Parathyroid adenoma (tissue), 2 donors: ENCODE results near the gene ARHGAP6.

Experiments
- H2AFZ ChIP-seq: fragments of 300-600 bp; sonication (generic); one replicate; pipeline ENCODE4 v1.7.0; 2017; ENCODE audit warnings: antibody characterized with exemption, mild to moderate bottlenecking
- H3K27ac ChIP-seq: fragments of 300-600 bp; sonication (generic); one replicate; pipeline ENCODE4 v1.7.0; 2017
- H3K27me3 ChIP-seq: fragments of 300-600 bp; sonication (generic); one replicate; pipeline ENCODE4 v1.7.0; 2017; ENCODE audit warnings: low read length; ENCODE audit not compliant: control insufficient read depth, insufficient read depth
- H3K36me3 ChIP-seq: fragments of 300-600 bp; sonication (generic); one replicate; pipeline ENCODE4 v1.7.0; 2017; ENCODE audit warnings: low read length; ENCODE audit not compliant: control insufficient read depth, insufficient read depth
- H3K4me1 ChIP-seq: fragments of 300-600 bp; sonication (generic); one replicate; pipeline ENCODE4 v1.7.0; 2017; ENCODE audit warnings: control low read depth
- H3K4me2 ChIP-seq: fragments of 300-600 bp; sonication (generic); one replicate; pipeline ENCODE4 v1.7.0; 2017; ENCODE audit warnings: low read length
- H3K4me3 ChIP-seq: fragments of 300-600 bp; sonication (generic); one replicate; pipeline ENCODE4 v1.7.0; 2017; ENCODE audit warnings: low read depth, low read length
- H3K79me2 ChIP-seq: fragments of 300-600 bp; sonication (generic); one replicate; pipeline ENCODE4 v1.7.0; 2017; ENCODE audit warnings: control low read depth
- H3K9ac ChIP-seq: fragments of 300-600 bp; sonication (generic); one replicate; pipeline ENCODE4 v1.7.0; 2017; ENCODE audit warnings: mild to moderate bottlenecking
- H3K9me3 ChIP-seq: fragments of 300-600 bp; sonication (generic); one replicate; pipeline ENCODE4 v1.7.0; 2017; ENCODE audit warnings: low read length; ENCODE audit not compliant: control insufficient read depth
- TF ChIP-seq, protein P1 (sequence below): fragments of 300-600 bp; sonication (generic); IDR thresholded peaks from one replicate; pipeline ENCODE4 v1.7.0; 2017; ENCODE audit warnings: antibody characterized with exemption, mild to moderate bottlenecking
- donor health status: primary hyperparathyroidism.

Gene ARHGAP6

DNA sequence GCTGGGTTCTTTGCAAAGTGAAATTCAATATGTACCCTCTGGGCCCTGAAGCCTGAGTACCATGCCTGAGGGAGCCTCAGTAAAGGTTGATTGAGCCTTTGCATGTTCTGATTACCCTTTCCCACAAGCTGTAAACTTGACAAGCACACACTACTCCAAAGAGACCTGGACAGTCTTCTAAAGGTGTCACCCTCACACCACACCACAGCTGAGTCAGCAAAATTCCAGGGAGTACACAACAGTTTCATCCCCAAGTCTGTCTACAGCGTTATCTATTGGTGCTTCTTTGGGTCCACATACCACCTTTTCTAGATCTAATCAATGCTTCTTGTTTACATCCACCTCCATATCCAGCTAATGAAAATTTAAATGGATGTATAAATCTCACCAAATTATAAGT lies 191.7 kb downstream of the ARHGAP6 start:
- TF ChIP-seq, protein P1, sequence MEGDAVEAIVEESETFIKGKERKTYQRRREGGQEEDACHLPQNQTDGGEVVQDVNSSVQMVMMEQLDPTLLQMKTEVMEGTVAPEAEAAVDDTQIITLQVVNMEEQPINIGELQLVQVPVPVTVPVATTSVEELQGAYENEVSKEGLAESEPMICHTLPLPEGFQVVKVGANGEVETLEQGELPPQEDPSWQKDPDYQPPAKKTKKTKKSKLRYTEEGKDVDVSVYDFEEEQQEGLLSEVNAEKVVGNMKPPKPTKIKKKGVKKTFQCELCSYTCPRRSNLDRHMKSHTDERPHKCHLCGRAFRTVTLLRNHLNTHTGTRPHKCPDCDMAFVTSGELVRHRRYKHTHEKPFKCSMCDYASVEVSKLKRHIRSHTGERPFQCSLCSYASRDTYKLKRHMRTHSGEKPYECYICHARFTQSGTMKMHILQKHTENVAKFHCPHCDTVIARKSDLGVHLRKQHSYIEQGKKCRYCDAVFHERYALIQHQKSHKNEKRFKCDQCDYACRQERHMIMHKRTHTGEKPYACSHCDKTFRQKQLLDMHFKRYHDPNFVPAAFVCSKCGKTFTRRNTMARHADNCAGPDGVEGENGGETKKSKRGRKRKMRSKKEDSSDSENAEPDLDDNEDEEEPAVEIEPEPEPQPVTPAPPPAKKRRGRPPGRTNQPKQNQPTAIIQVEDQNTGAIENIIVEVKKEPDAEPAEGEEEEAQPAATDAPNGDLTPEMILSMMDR: no peak
- Histone ChIP-seq H3K79me2 (no peaks in the 10 kb centered on the region), H2AFZ (no peak overlapping the region), H3K4me2 (no peak overlapping the region), H3K27me3 (no peaks in the 10 kb centered on the region), H3K9me3 (no peaks in the 10 kb centered on the region), H3K4me3 (no peak overlapping the region), H3K27ac (no peak overlapping the region), H3K9ac (no peak overlapping the region), H3K36me3 (no peaks in the 10 kb centered on the region), H3K4me1 (no peaks in the 10 kb centered on the region)

DNA sequence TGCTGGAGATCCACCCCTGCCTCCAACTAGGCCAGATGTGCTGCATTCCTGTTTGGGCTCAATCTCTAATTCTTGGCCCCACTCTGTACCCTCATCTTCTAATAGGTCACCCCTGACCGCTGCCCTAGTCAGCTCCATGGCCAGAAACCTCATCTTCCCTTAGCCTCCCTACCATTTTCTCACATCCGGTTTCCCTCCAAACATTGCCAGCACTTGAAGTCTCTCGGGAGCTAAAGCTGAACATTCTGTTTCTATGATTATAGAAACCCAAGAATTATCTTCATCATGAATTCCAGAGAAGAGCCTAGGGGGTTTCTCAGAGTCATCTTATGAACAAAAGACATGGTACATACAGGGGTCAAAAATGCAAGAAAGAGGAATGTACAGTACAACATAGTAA lies 192.8 kb downstream of the ARHGAP6 start:
- Histone ChIP-seq H3K9ac (no peak overlapping the region), H3K4me1 (no peaks in the 10 kb centered on the region), H3K4me3 (no peak overlapping the region)

GRCh38 chrX:11472381-11472780 lies 193.3 kb downstream of the ARHGAP6 start:
- Histone ChIP-seq H2AFZ (no peak overlapping the region), H3K4me3 (no peak overlapping the region), H3K27ac (no peak overlapping the region), H3K9ac (no peak overlapping the region), H3K27me3 (no peaks in the 10 kb centered on the region), H3K79me2 (no peaks in the 10 kb centered on the region), H3K4me2 (no peak overlapping the region), H3K4me1 (no peaks in the 10 kb centered on the region), H3K36me3 (no peaks in the 10 kb centered on the region), H3K9me3 (no peaks in the 10 kb centered on the region)
- TF ChIP-seq, protein P1: no peak

More for the DNA sequence above, 192.8 kb downstream of the ARHGAP6 start:
- Histone ChIP-seq H3K36me3 (no peaks in the 10 kb centered on the region), H3K27ac (no peak overlapping the region), H3K79me2 (no peaks in the 10 kb centered on the region), H3K4me2 (no peak overlapping the region), H3K27me3 (no peaks in the 10 kb centered on the region), H3K9me3 (no peaks in the 10 kb centered on the region), H2AFZ (no peak overlapping the region)
- TF ChIP-seq, protein P1: no peak

GRCh38 chrX:11470250-11470974 lies 195.3 kb downstream of the ARHGAP6 start:
- Histone ChIP-seq H3K27me3 (no peaks in the 10 kb centered on the region), H3K9ac (no peak overlapping the region), H2AFZ (no peak overlapping the region), H3K9me3 (no peaks in the 10 kb centered on the region), H3K79me2 (no peaks in the 10 kb centered on the region), H3K4me1 (no peaks in the 10 kb centered on the region), H3K4me3 (no peak overlapping the region), H3K36me3 (no peaks in the 10 kb centered on the region), H3K27ac (no peak overlapping the region), H3K4me2 (no peak overlapping the region)
- TF ChIP-seq, protein P1: no peak
